ENCODE measurements around the gene TFF2.
A peak's percentile ranks its signal among the peaks of the same experiment; 100 is the strongest.

Gene TFF2

DNA sequence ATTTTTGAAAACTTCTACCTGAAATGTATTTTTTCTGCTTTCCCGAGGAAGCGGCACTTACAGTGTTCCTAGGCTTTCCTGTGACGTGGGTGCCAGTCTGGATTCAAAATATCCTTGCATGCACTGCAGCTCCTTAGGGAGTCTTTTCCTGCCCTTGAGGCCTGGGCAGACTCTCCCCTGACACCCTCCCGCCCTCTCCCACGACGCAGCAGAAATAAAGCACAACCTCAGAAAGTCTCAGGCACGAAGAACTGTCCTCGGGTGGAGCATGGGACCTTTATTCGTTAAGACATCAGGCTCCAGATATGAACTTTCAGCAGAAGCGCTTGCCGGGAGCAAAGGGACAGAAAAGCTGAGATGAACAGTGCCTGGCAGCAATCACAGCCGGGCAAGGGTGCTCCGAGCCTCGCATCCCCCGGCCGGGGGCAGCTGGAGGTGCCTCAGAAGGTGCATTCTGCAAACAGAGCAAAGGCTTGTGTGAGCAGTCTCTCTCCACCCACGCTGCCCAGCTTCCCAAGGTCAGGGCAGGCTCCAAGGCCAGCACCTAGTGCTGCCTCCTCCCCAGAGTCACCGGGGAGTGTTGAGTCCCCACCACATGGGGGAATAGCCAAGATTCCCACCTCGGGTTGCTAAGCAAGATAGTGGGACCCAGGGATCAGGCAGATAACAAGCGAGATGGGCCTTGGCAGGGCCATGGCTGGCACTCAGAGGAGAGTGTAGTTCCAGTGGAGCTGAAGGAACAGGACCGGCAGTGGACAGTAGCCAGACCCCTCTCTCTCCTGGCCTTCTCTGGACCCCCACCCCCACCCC is 38.8 kb downstream of the TFF2 start:
- H3K4me3 ChIP-seq (ENCODE audit: low read depth, low read length) = no peak overlapping the region
- TF ChIP-seq, protein P1, sequence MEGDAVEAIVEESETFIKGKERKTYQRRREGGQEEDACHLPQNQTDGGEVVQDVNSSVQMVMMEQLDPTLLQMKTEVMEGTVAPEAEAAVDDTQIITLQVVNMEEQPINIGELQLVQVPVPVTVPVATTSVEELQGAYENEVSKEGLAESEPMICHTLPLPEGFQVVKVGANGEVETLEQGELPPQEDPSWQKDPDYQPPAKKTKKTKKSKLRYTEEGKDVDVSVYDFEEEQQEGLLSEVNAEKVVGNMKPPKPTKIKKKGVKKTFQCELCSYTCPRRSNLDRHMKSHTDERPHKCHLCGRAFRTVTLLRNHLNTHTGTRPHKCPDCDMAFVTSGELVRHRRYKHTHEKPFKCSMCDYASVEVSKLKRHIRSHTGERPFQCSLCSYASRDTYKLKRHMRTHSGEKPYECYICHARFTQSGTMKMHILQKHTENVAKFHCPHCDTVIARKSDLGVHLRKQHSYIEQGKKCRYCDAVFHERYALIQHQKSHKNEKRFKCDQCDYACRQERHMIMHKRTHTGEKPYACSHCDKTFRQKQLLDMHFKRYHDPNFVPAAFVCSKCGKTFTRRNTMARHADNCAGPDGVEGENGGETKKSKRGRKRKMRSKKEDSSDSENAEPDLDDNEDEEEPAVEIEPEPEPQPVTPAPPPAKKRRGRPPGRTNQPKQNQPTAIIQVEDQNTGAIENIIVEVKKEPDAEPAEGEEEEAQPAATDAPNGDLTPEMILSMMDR (IDR thresholded peaks at IDR 0.05; ENCODE audit: low read depth, low read length) = no peak

GRCh38 chr21:42311160-42311559 is 39.6 kb downstream of the TFF2 start:
- TF ChIP-seq, protein P1 (IDR thresholded peaks at IDR 0.05; ENCODE audit: low read depth, low read length) = no peak

GRCh38 chr21:42310411-42311001 is 40.3 kb downstream of the TFF2 start:
- no peak overlapping the region for H3K4me3 ChIP-seq (ENCODE audit: low read depth, low read length)
- TF ChIP-seq, protein P1 (IDR thresholded peaks at IDR 0.05; ENCODE audit: low read depth, low read length) = no peak

More at GRCh38 chr21:42311160-42311559, 39.6 kb downstream of the TFF2 start:
- H3K4me3 ChIP-seq (ENCODE audit: low read depth, low read length) = no peak overlapping the region

- TF ChIP-seq, protein P1 (IDR thresholded peaks at IDR 0.05; ENCODE audit: low read depth, low read length) = peak; percentile 43
- no peak overlapping the region for H3K4me3 ChIP-seq (ENCODE audit: low read depth, low read length)
These were observed 41.0 kb downstream of the TFF2 start for GRCh38 chr21:42309753-42310213.

DNA sequence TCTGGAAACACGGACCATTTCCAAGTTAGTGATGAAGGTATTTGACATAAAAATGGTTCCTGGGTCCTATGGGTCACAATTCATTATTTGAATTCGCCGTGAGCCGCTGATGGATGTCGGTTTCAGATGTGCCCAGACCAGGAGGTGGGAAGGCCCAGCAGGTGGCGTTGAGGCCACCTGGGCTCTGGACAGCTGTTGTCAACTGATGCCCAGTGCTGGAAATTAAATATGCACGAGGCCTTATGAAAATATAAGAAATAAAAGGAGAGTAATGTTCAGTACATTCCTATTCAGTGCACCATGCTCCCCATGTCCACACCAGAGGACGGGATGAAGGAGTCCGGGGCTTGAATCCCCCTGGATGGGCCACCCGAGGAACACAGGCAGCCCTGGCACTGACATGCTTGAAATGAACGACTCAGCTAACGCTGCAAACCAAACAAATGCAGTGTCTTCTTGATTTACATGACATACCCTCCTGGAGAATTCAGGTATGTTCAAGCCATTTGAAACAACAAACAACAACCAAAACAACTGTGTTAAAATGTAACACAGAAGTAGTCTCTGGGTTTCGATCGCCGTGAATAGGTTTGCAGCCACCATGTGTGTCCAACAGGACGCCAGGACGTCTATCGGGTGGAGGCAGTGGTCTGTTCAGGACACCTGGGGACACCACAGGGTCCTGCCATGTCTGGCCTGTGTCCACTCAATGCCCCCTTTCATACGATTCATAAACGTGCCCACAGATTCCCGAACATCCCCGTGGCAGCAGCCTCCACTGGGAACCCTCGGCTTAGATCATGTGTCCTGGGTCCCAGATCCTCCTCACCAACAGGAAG is 41.7 kb downstream of the TFF2 start:
- TF ChIP-seq, protein P1 (IDR thresholded peaks at IDR 0.05; ENCODE audit: low read depth, low read length) = no peak
- H3K4me3 ChIP-seq (ENCODE audit: low read depth, low read length) = no peak overlapping the region

- no peak overlapping the region for H3K4me3 ChIP-seq (ENCODE audit: low read depth, low read length)
- TF ChIP-seq, protein P1 (IDR thresholded peaks at IDR 0.05; ENCODE audit: low read depth, low read length) = no peak
These were observed 42.5 kb downstream of the TFF2 start for GRCh38 chr21:42308161-42308913.

All from WI38 (cell line).